AG10803 (cell line): Measurements from ENCODE around the gene TEC.
A peak's percentile ranks its signal among the peaks of the same experiment; 100 is the strongest.

ENCODE experiments used
- DNase-seq: peaks from one replicate; pipeline ENCODE4 v3.0.0; 2010; ENCODE audit warnings: low read depth
- H3K4me3 ChIP-seq: 2 replicates; pipeline ENCODE4 v1.5.1; 2011; ENCODE audit warnings: mild to moderate bottlenecking, low read length, control low read depth
- TF ChIP-seq, protein P1 (sequence below): conservative IDR thresholded peaks from 2 replicates; pipeline ENCODE4 v1.5.1; 2011; ENCODE audit warnings: mild to moderate bottlenecking, low read length, control low read depth, inconsistent platforms

The TEC gene

GRCh38 chr4:48275686-48276085 lies 6.0 kb upstream of the TEC start:
- no peak overlapping the region for H3K4me3 ChIP-seq
- TF ChIP-seq, protein P1, sequence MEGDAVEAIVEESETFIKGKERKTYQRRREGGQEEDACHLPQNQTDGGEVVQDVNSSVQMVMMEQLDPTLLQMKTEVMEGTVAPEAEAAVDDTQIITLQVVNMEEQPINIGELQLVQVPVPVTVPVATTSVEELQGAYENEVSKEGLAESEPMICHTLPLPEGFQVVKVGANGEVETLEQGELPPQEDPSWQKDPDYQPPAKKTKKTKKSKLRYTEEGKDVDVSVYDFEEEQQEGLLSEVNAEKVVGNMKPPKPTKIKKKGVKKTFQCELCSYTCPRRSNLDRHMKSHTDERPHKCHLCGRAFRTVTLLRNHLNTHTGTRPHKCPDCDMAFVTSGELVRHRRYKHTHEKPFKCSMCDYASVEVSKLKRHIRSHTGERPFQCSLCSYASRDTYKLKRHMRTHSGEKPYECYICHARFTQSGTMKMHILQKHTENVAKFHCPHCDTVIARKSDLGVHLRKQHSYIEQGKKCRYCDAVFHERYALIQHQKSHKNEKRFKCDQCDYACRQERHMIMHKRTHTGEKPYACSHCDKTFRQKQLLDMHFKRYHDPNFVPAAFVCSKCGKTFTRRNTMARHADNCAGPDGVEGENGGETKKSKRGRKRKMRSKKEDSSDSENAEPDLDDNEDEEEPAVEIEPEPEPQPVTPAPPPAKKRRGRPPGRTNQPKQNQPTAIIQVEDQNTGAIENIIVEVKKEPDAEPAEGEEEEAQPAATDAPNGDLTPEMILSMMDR: no peak
- no peak for DNase-seq

- H3K4me3 ChIP-seq: no peak overlapping the region
- peak; percentile 17 for DNase-seq
- TF ChIP-seq, protein P1: peak; percentile 54
Measured at GRCh38 chr4:48275247-48275646, 5.6 kb upstream of the TEC start.

DNA sequence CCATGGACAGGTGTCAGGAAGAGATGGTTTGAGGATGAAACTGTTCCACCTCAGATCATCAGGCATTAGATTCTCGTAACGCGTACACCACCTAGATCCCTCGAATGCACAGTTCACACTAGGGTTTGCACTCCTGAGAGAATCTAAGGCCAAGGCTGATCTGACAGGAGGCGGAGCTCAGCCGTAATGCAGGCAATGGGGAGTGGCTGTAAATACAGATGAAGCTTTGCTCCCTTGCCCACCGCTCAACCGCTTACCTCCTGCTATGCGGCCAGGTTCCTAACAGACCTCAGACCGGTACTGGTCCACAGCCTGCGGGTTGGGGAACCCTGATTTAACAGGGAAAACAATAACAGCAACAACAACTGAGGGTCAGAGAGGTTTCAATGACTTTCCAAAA lies 2.0 kb upstream of the TEC start:
- no peak for DNase-seq
- H3K4me3 ChIP-seq: no peak overlapping the region
- TF ChIP-seq, protein P1: no peak

- TF ChIP-seq, protein P1: no peak
- H3K4me3 ChIP-seq: no peak overlapping the region
Measured at GRCh38 chr4:48270951-48271473, 1.4 kb upstream of the TEC start.

DNA sequence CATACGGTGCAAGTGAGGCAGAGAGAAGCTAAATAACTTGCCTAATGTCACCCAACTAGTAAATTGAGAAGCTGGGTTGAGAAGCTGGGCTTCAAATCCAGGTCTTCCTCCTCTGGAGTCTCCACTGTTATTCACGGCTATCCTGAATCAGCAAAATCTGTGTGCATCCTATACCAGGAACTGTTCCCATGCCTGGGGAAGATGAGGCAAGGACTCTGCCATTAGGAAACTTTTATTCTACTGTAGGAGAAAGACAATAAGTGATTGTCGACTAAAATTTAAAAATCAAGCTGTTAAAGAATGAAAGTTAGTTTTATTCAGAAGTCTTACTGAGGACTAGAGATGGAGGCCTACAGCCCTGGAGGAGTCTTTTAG lies 872 bp upstream of the TEC start:
- TF ChIP-seq, protein P1: no peak
- DNase-seq: no peak
- no peak overlapping the region for H3K4me3 ChIP-seq

More at GRCh38 chr4:48270951-48271473, 1.4 kb upstream of the TEC start:
- no peak for DNase-seq

GRCh38 chr4:48269861-48270522 lies 354 bp upstream of the TEC start:
- TF ChIP-seq, protein P1: peak; percentile 30
- H3K4me3 ChIP-seq: peak overlapping the region; percentile 68
- DNase-seq: peak; percentile 53

GRCh38 chr4:48267574-48267973 lies 2.1 kb downstream of the TEC start:
- no peak overlapping the region for H3K4me3 ChIP-seq
- TF ChIP-seq, protein P1: no peak
- DNase-seq: no peak
